ENCODE measurements around the gene TACC2. TPM values are rescaled to one million over a fixed set of nuclear protein-coding genes. Genes with fewer than 3 reads are reported as not detected.

The TACC2 gene
- total and polyA plus RNA-seq, 2 experiments from 2014 or later: 30.8 to 35.9 TPM

DNA sequence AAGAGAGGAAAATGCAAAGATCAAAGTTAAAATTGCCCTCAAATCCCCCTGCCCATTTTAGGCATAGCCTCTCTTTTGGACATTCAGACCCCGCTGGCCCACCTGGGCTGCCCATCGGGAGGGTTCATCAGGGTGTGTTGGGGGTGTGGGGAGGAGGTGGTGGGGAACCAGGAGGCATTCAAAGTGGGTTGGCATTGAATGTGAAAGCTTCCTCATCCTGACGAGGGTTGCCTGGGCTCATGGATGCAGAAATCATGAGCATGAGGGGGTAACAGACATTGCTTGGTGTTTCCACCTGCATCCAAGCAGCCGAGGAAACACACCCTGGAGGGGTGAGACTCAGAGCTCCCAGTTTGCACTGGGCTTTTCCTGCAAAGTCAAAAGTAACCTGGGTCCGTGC, 302.8 kb downstream of the TACC2 start:
- H3K27me3 ChIP-seq (ENCODE audit: insufficient read depth): no peaks in the 10 kb centered on the region
- H3F3A ChIP-seq (replicated peaks; ENCODE audit: low read depth): no peaks in the 10 kb centered on the region
- H3K4me3 Mint-ChIP-seq: no peak overlapping the region
- H3K79me2 ChIP-seq (replicated peaks; ENCODE audit: insufficient read depth): no peaks in the 10 kb centered on the region
- no peaks in the 10 kb centered on the region for H3K36me3 Mint-ChIP-seq (ENCODE audit: low read depth)
- ATAC-seq (no peak), DNase-seq (ENCODE audit: low spot score) (no peak)
- H2AFZ ChIP-seq: no peak overlapping the region
- H3K4me1 Mint-ChIP-seq: peaks cover 11% of the 10 kb centered on the region
- no peaks in the 10 kb centered on the region for H3K9me3 Mint-ChIP-seq
- H3K4me2 ChIP-seq: no peak overlapping the region
- peaks cover 4% of the 10 kb centered on the region for H3K27me3 Mint-ChIP-seq (ENCODE audit: insufficient read depth, low read depth, poor library complexity)
- no peaks in the 10 kb centered on the region for H4K20me1 ChIP-seq (replicated peaks; ENCODE audit: insufficient read depth)
- TF ChIP-seq, protein P1, sequence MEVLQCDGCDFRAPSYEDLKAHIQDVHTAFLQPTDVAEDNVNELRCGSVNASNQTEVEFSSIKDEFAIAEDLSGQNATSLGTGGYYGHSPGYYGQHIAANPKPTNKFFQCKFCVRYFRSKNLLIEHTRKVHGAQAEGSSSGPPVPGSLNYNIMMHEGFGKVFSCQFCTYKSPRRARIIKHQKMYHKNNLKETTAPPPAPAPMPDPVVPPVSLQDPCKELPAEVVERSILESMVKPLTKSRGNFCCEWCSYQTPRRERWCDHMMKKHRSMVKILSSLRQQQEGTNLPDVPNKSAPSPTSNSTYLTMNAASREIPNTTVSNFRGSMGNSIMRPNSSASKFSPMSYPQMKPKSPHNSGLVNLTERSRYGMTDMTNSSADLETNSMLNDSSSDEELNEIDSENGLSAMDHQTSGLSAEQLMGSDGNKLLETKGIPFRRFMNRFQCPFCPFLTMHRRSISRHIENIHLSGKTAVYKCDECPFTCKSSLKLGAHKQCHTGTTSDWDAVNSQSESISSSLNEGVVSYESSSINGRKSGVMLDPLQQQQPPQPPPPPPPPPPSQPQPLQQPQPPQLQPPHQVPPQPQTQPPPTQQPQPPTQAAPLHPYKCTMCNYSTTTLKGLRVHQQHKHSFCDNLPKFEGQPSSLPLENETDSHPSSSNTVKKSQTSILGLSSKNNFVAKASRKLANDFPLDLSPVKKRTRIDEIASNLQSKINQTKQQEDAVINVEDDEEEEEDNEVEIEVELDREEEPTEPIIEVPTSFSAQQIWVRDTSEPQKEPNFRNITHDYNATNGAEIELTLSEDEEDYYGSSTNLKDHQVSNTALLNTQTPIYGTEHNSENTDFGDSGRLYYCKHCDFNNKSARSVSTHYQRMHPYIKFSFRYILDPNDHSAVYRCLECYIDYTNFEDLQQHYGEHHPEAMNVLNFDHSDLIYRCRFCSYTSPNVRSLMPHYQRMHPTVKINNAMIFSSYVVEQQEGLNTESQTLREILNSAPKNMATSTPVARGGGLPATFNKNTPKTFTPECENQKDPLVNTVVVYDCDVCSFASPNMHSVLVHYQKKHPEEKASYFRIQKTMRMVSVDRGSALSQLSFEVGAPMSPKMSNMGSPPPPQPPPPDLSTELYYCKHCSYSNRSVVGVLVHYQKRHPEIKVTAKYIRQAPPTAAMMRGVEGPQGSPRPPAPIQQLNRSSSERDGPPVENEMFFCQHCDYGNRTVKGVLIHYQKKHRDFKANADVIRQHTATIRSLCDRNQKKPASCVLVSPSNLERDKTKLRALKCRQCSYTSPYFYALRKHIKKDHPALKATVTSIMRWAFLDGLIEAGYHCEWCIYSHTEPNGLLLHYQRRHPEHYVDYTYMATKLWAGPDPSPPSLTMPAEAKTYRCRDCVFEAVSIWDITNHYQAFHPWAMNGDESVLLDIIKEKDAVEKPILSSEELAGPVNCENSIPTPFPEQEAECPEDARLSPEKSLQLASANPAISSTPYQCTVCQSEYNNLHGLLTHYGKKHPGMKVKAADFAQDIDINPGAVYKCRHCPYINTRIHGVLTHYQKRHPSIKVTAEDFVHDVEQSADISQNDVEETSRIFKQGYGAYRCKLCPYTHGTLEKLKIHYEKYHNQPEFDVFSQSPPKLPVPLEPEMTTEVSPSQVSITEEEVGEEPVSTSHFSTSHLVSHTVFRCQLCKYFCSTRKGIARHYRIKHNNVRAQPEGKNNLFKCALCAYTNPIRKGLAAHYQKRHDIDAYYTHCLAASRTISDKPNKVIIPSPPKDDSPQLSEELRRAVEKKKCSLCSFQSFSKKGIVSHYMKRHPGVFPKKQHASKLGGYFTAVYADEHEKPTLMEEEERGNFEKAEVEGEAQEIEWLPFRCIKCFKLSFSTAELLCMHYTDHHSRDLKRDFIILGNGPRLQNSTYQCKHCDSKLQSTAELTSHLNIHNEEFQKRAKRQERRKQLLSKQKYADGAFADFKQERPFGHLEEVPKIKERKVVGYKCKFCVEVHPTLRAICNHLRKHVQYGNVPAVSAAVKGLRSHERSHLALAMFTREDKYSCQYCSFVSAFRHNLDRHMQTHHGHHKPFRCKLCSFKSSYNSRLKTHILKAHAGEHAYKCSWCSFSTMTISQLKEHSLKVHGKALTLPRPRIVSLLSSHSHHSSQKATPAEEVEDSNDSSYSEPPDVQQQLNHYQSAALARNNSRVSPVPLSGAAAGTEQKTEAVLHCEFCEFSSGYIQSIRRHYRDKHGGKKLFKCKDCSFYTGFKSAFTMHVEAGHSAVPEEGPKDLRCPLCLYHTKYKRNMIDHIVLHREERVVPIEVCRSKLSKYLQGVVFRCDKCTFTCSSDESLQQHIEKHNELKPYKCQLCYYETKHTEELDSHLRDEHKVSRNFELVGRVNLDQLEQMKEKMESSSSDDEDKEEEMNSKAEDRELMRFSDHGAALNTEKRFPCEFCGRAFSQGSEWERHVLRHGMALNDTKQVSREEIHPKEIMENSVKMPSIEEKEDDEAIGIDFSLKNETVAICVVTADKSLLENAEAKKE (CRISPR knock-in tag; IDR thresholded peaks at IDR 0.05): no peak
- no peak for TF ChIP-seq STAT1 (IDR thresholded peaks at IDR 0.05; ENCODE audit: unreplicated experiment)
- TF ChIP-seq EZH2phosphoT487 (IDR thresholded peaks at IDR 0.05; ENCODE audit: unreplicated experiment): no peak
- no peak for TF ChIP-seq POLR2AphosphoS5 (IDR thresholded peaks at IDR 0.05; ENCODE audit: low read depth)
- no peak for TF ChIP-seq NANOG (IDR thresholded peaks at IDR 0.05; ENCODE audit: borderline replicate concordance)
- TF ChIP-seq ZNF331 (CRISPR knock-in tag; IDR thresholded peaks at IDR 0.05; ENCODE audit: low read depth): no peak
- no peak for TF ChIP-seq JUNB (IDR thresholded peaks at IDR 0.05; ENCODE audit: unreplicated experiment)
- TF ChIP-seq, protein P2, sequence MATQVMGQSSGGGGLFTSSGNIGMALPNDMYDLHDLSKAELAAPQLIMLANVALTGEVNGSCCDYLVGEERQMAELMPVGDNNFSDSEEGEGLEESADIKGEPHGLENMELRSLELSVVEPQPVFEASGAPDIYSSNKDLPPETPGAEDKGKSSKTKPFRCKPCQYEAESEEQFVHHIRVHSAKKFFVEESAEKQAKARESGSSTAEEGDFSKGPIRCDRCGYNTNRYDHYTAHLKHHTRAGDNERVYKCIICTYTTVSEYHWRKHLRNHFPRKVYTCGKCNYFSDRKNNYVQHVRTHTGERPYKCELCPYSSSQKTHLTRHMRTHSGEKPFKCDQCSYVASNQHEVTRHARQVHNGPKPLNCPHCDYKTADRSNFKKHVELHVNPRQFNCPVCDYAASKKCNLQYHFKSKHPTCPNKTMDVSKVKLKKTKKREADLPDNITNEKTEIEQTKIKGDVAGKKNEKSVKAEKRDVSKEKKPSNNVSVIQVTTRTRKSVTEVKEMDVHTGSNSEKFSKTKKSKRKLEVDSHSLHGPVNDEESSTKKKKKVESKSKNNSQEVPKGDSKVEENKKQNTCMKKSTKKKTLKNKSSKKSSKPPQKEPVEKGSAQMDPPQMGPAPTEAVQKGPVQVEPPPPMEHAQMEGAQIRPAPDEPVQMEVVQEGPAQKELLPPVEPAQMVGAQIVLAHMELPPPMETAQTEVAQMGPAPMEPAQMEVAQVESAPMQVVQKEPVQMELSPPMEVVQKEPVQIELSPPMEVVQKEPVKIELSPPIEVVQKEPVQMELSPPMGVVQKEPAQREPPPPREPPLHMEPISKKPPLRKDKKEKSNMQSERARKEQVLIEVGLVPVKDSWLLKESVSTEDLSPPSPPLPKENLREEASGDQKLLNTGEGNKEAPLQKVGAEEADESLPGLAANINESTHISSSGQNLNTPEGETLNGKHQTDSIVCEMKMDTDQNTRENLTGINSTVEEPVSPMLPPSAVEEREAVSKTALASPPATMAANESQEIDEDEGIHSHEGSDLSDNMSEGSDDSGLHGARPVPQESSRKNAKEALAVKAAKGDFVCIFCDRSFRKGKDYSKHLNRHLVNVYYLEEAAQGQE (IDR thresholded peaks at IDR 0.05; ENCODE audit: unreplicated experiment): no peak
- H3K4me3 ChIP-seq: no peak overlapping the region
- no peaks in the 10 kb centered on the region for H3K9me2 ChIP-seq (ENCODE audit: insufficient read depth)
- H3K27ac ChIP-seq (ENCODE audit: low read depth): no peak overlapping the region
- H3K27ac Mint-ChIP-seq: no peak overlapping the region
- H3K4me1 ChIP-seq (ENCODE audit: insufficient read depth): no peaks in the 10 kb centered on the region
- H3K36me3 ChIP-seq (ENCODE audit: insufficient read depth): no peaks in the 10 kb centered on the region
